Body of pancreas (tissue), 4 donors: ENCODE data around the gene RNASE1. TPM values are rescaled to one million over a fixed set of nuclear protein-coding genes. Genes with fewer than 3 reads are reported as not detected.
"Not testable (repeated sequence)": the region's sequence is repeated elsewhere in the genome, so short reads cannot be mapped to it uniquely, and the experiment has no call there.

Experiments used
- ATAC-seq: fragments of 150-250 bp; one replicate; pipeline ENCODE4 v1.9.1; 2016
- DNase-seq, 4 donors: peaks; one replicate each; pipeline ENCODE4 v3.0.0-alpha.2; 2019
- H3K27ac ChIP-seq, 4 donors: fragments of 200-600 bp; sonication (generic); 1 replicate in 3 of 4; 2 replicates in 1 of 4; pipeline versions ENCODE4 v1.5.1 to v1.6.1; 2016 to 2019; ENCODE audit warnings: mild to moderate bottlenecking in 1 of 4, mixed read lengths in 1 of 4, moderate library complexity in 1 of 4
- H3K27me3 ChIP-seq, 2 donors: fragments of 200-600 bp; sonication (generic); one replicate each; pipeline ENCODE4 v1.6.0; 2016; ENCODE audit warnings: mild to moderate bottlenecking in 1 of 2
- H3K36me3 ChIP-seq, 2 donors: fragments of 200-600 bp; sonication (generic); replicated peaks in 1 of 2; 2 replicates each; pipeline ENCODE4 v1.5.1; 2016; ENCODE audit warnings: low read depth in 2 of 2; ENCODE audit not compliant: insufficient read depth in 1 of 2
- H3K4me1 ChIP-seq: fragments of 200-600 bp; sonication (generic); one replicate; pipeline ENCODE4 v1.6.0; 2016
- H3K4me3 ChIP-seq, 2 donors: fragments of 200-600 bp; sonication (generic); 1 replicate in 1 of 2; 2 replicates in 1 of 2; pipeline ENCODE4 v1.5.1; 2016 to 2019
- H3K9me3 ChIP-seq, 3 donors: fragments of 200-600 bp; sonication (generic); 1 replicate in 2 of 3; 2 replicates in 1 of 3; pipeline ENCODE4 v1.5.1; 2016
- CTCF ChIP-seq, 7 experiments: fragments of 450-650 bp in 4 of 7; fragments of 200-600 bp in 3 of 7; sonication (generic) in 3 of 7; IDR thresholded peaks; one replicate each; pipeline ENCODE4 v1.5.1; 2016 to 2019; ENCODE audit warnings: antibody characterized with exemption in 7 of 7
- POLR2A ChIP-seq, 3 donors: fragments of 450-650 bp; IDR thresholded peaks; one replicate each; pipeline ENCODE4 v1.6.1; 2016; ENCODE audit warnings: antibody characterized with exemption in 3 of 3, mild to moderate bottlenecking in 2 of 3
- WGBS, 2 donors: methylation state at CpG; one replicate each; pipeline ENCODE4 v1.1.5; 2017; 5-methylcytosine and 5-hydroxymethylcytosine counted together
- intact Hi-C: fragments of 100-400 bp; cut with DNase I; formaldehyde crosslinking; loops from one replicate; pipeline ENCODE4 v1.15.1; 2023
- total RNA-seq, 2 donors: library from RNA; depleted of rRNA; stranded (reverse); fragments of >200 nt; gene quantifications; one replicate each; pipeline ENCODE4 v1.1.0, GENCODE V29; 2016

RNASE1 gene
- total RNA-seq, 2 donors from 2014 or later: 316 to 772 TPM

DNA sequence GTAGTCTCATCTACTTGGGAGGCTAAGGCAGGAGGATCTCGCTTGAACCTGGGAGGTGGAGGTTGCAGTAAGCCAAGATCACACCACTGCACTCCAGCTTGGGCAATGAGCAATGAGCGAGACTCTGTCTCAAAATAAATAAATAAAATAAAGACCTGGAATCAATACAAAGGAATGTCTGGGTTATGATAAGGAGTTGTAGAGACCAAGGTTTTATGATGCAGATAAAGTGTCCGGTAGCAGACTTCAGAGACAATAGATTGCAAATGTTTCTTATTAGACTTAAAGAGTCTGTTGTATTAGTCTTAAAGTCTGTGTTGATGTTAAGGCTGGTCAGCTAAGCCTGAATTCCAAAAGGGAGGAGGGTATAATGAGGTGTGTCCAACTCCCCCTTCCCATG lies 35.2 kb upstream of the RNASE1 start:
- DNase-seq (no peak), ATAC-seq (no peak)
- intact Hi-C loops: no loop called here
- Histone ChIP-seq H3K9me3 (no peaks in the 10 kb centered on the region), H3K27me3 (no peaks in the 10 kb centered on the region), H3K27ac (no peak overlapping the region), H3K4me3 (no peak overlapping the region), H3K4me1 (peaks cover 11% of the 10 kb centered on the region), H3K36me3 (no peaks in the 10 kb centered on the region)
- TF ChIP-seq POLR2A (IDR thresholded peaks at IDR 0.05): no peak
- 25 to 32% methylated on average over 3 of the region's 3 CpGs for WGBS, 2 donors

- Histone ChIP-seq H3K27me3 (no peaks in the 10 kb centered on the region), H3K9me3 (no peaks in the 10 kb centered on the region), H3K4me1 (peaks cover 11% of the 10 kb centered on the region), H3K27ac (no peak overlapping the region), H3K36me3 (no peaks in the 10 kb centered on the region), H3K4me3 (no peak overlapping the region)
- TF ChIP-seq POLR2A (IDR thresholded peaks at IDR 0.05) (no peak), CTCF (IDR thresholded peaks at IDR 0.05) (peak; percentile 28 to 71 (median 62))
- DNase-seq (peak; percentile 46 to 67 (median 60)), ATAC-seq (peak; percentile 78)
- intact Hi-C loops: no loop called here
- WGBS, 2 donors: 29 to 36% methylated on average over 5 of the region's 5 CpGs
Observed at GRCh38 chr14:20836668-20837338, 34.2 kb upstream of the RNASE1 start.

GRCh38 chr14:20834899-20835298 lies 32.3 kb upstream of the RNASE1 start:
- Histone ChIP-seq H3K4me3 (no peak overlapping the region), H3K27me3 (no peaks in the 10 kb centered on the region), H3K36me3 (no peaks in the 10 kb centered on the region), H3K27ac (no peak overlapping the region), H3K9me3 (no peaks in the 10 kb centered on the region), H3K4me1 (peaks cover 11% of the 10 kb centered on the region)
- ATAC-seq (no peak), DNase-seq (no peak)
- intact Hi-C loops: no loop called here
- TF ChIP-seq POLR2A (IDR thresholded peaks at IDR 0.05) (no peak), CTCF (IDR thresholded peaks at IDR 0.05) (no peak)
- 77 to 89% methylated on average over 2 of the region's 2 CpGs for WGBS, 2 donors

- H3K4me1 ChIP-seq: no peaks in the 10 kb centered on the region
- DNase-seq (no peak), ATAC-seq (no peak)
- WGBS, 2 donors: 90 to 96% methylated on average over 12 of the region's 12 CpGs
- H3K4me3 ChIP-seq: no peak overlapping the region
- no peak overlapping the region for H3K27ac ChIP-seq
- intact Hi-C loops: no loop called here
- H3K9me3 ChIP-seq: no peaks in the 10 kb centered on the region
- no peaks in the 10 kb centered on the region for H3K27me3 ChIP-seq
- TF ChIP-seq CTCF (IDR thresholded peaks at IDR 0.05): no peak
- no peak for TF ChIP-seq POLR2A (IDR thresholded peaks at IDR 0.05)
- H3K36me3 ChIP-seq: no peaks in the 10 kb centered on the region
Observed at GRCh38 chr14:20830831-20831230, 28.2 kb upstream of the RNASE1 start.

- 90 to 91% methylated on average over 11 of the region's 11 CpGs for WGBS, 2 donors
- H3K36me3 ChIP-seq, H3K27ac ChIP-seq, ATAC-seq, H3K4me1 ChIP-seq, H3K9me3 ChIP-seq, H3K27me3 ChIP-seq, intact Hi-C loops, DNase-seq, H3K4me3 ChIP-seq: not testable (repeated sequence)
Observed at GRCh38 chr14:20828024-20828694, 25.5 kb upstream of the RNASE1 start.
